Hepatocyte (in vitro differentiated cells): ENCODE measurements around the gene RALA.

ENCODE experiments used
- CTCF ChIP-seq: fragments of 200-600 bp; sonication (generic); IDR thresholded peaks from 2 replicates; pipeline ENCODE4 v1.5.1; 2016; ENCODE audit warnings: antibody characterized with exemption, mild to moderate bottlenecking; ENCODE audit not compliant: poor library complexity
- EZH2phosphoT487 ChIP-seq: fragments of 200-600 bp; sonication (generic); IDR thresholded peaks from one replicate; pipeline ENCODE4 v1.6.1; 2018; ENCODE audit warnings: antibody characterized with exemption, mild to moderate bottlenecking, low read depth, moderate library complexity; ENCODE audit not compliant: unreplicated experiment, severe bottlenecking

GRCh38 chr7:39681887-39682441, 58.6 kb downstream of the RALA start:
- no peak for TF ChIP-seq CTCF
- no peak for TF ChIP-seq EZH2phosphoT487
